HCT116 (cell line): Measurements from ENCODE around the gene OPTN. TPM values are rescaled to one million over a fixed set of nuclear protein-coding genes. Genes with fewer than 3 reads are reported as not detected.

Experiments used
- ATAC-seq: fragments of 200-7000 bp; cut with Tn5 transposase; 2 replicates; pipeline ENCODE4 v1.9.1; 2020; ENCODE audit warnings: mild to moderate bottlenecking, moderate library complexity
- BruUV-seq: library from RNA; stranded (reverse); fragments of 400-500 nt; replicated peaks from 2 replicates; lab custom pipeline; 2021; lab: Mats Ljungman, UMichigan
- CTCF ChIA-PET: fragments of 300-600 bp; sonication (Branson Sonifier 250); formaldehyde crosslinking; loops from one replicate; lab custom pipeline; 2021; ENCODE audit warnings: antibody characterized with exemption; lab: Charles Lee
- POLR2A ChIA-PET: fragments of 300-600, 350-600 bp; sonication (Branson Sonifier 250); formaldehyde crosslinking; loops from one replicate; lab custom pipeline; 2021; ENCODE audit warnings: antibody characterized with exemption; lab: Charles Lee
- RAD21 ChIA-PET, 2 experiments: fragments of 300-600 bp; sonication (Branson Sonifier 250); formaldehyde crosslinking; loops; one replicate each; lab custom pipeline; 2023; ENCODE audit warnings: low total read pairs in 2 of 2; ENCODE audit not compliant: uncharacterized antibody in 2 of 2, unreplicated experiment in 2 of 2, low non-redundant PET in 1 of 2; lab: Charles Lee
- DNase-seq: peaks from one replicate; pipeline ENCODE4 v3.0.0-alpha.2; 2010; ENCODE audit warnings: low read depth, low spot score
- H2AFZ ChIP-seq: fragments of 200-600 bp; shearing (Covaris generic), sonication (generic); 2 replicates; pipeline ENCODE4 v1.6.1; 2017; ENCODE audit warnings: low read depth, mixed run types, mixed read lengths, antibody characterized with exemption, low read length; ENCODE audit not compliant: poor library complexity, severe bottlenecking
- H3K27ac ChIP-seq: 2 replicates; pipeline ENCODE4 v1.5.1; 2012; ENCODE audit warnings: low read depth, low read length
- H3K27me3 ChIP-seq: fragments of 200-600 bp; sonication (generic); 2 replicates; pipeline ENCODE4 v1.6.1; 2016; ENCODE audit warnings: mixed run types, low read length, mixed read lengths; ENCODE audit not compliant: insufficient read depth
- H3K36me3 ChIP-seq, 2 experiments: fragments of 200-500 bp in 1 of 2; fragments of 200-600 bp in 1 of 2; sonication (Bioruptor generic) in 1 of 2; sonication (generic) in 1 of 2; 2 replicates each; pipeline versions ENCODE4 v1.5.1 to v1.6.1; 2014 to 2016; ENCODE audit warnings: low read length in 2 of 2, inconsistent platforms in 1 of 2, mixed read lengths in 1 of 2, mixed run types in 1 of 2; ENCODE audit not compliant: insufficient read depth in 2 of 2, control insufficient read depth in 1 of 2
- H3K4me1 ChIP-seq, 2 experiments: fragments of 200-600 bp in 1 of 2; sonication (generic) in 1 of 2; 2 replicates each; pipeline versions ENCODE4 v1.5.1 to v1.6.1; 2012 to 2017; ENCODE audit warnings: low read length in 2 of 2, inconsistent platforms in 1 of 2, mild to moderate bottlenecking in 1 of 2, mixed read lengths in 1 of 2, mixed run types in 1 of 2, moderate library complexity in 1 of 2; ENCODE audit not compliant: insufficient read depth in 2 of 2, control insufficient read depth in 1 of 2
- H3K4me2 ChIP-seq: fragments of 200-600 bp; sonication (generic); 2 replicates; pipeline ENCODE4 v1.6.1; 2017; ENCODE audit warnings: mixed run types, low read length, mixed read lengths
- H3K4me3 ChIP-seq, 2 experiments: fragments of 200-600 bp in 1 of 2; sonication (generic) in 1 of 2; replicated peaks in 1 of 2; 2 replicates each; pipeline ENCODE4 v1.5.1; 2011 to 2016; ENCODE audit warnings: low read length in 2 of 2, control low read depth in 1 of 2, low read depth in 1 of 2, mild to moderate bottlenecking in 1 of 2, mixed read lengths in 1 of 2, mixed run types in 1 of 2
- H3K79me2 ChIP-seq: fragments of 200-600 bp; sonication (generic); 2 replicates; pipeline ENCODE4 v1.6.1; 2017; ENCODE audit warnings: mild to moderate bottlenecking, mixed run types, low read length, moderate library complexity, mixed read lengths; ENCODE audit not compliant: insufficient read depth
- H3K9ac ChIP-seq: fragments of 200-600 bp; sonication (generic); 2 replicates; pipeline ENCODE4 v1.6.1; 2016; ENCODE audit warnings: low read length, mixed read lengths
- H3K9me2 ChIP-seq: fragments of 200-600 bp; sonication (generic), shearing (Covaris generic); 2 replicates; pipeline ENCODE4 v1.6.1; 2017; ENCODE audit warnings: mixed run types, mild to moderate bottlenecking, moderate library complexity; ENCODE audit not compliant: insufficient read depth
- H3K9me3 ChIP-seq, 2 experiments: fragments of 200-500 bp in 1 of 2; fragments of 200-600 bp in 1 of 2; sonication (Bioruptor generic) in 1 of 2; sonication (generic) in 1 of 2; 2 replicates each; pipeline ENCODE4 v1.6.1; 2014 to 2017; ENCODE audit warnings: low read length in 2 of 2, mixed read lengths in 2 of 2, inconsistent platforms in 1 of 2, low read depth in 1 of 2, mild to moderate bottlenecking in 1 of 2, mixed run types in 1 of 2, moderate library complexity in 1 of 2; ENCODE audit not compliant: control insufficient read depth in 1 of 2, insufficient read depth in 1 of 2
- H4K20me1 ChIP-seq: fragments of 200-600 bp; sonication (generic), shearing (Covaris generic); 2 replicates; pipeline ENCODE4 v1.6.1; 2017; ENCODE audit warnings: mixed run types, mild to moderate bottlenecking, moderate library complexity; ENCODE audit not compliant: insufficient read depth
- CBX3 ChIP-seq: IDR thresholded peaks from 2 replicates; pipeline ENCODE4 v1.6.1; 2012; ENCODE audit warnings: low read depth
- CEBPB ChIP-seq: IDR thresholded peaks from 2 replicates; pipeline ENCODE4 v1.6.1; 2012; ENCODE audit warnings: low read depth
- CTCF ChIP-seq, 3 experiments: fragments of 200-600 bp in 1 of 3; sonication (generic) in 1 of 3; IDR thresholded peaks in 2 of 3; conservative IDR thresholded peaks in 1 of 3; 2 replicates each; pipeline ENCODE4 v1.5.1; 2012 to 2017; ENCODE audit warnings: low read depth in 2 of 3, low read length in 2 of 3, antibody characterized with exemption in 1 of 3, borderline replicate concordance in 1 of 3, control low read depth in 1 of 3, mild to moderate bottlenecking in 1 of 3, mixed read lengths in 1 of 3, mixed run types in 1 of 3, moderate library complexity in 1 of 3; ENCODE audit not compliant: insufficient read depth in 1 of 3
- EGR1 ChIP-seq: IDR thresholded peaks from 2 replicates; pipeline ENCODE4 v1.6.1; 2012; ENCODE audit warnings: low read depth
- RAD21 ChIP-seq: IDR thresholded peaks from 2 replicates; pipeline ENCODE4 v1.6.1; 2012; ENCODE audit warnings: low read depth, mild to moderate bottlenecking
- intact Hi-C: fragments of 100-400 bp; cut with micrococcal nuclease; formaldehyde crosslinking; loops from 2 replicates; pipeline ENCODE4 v1.10.0; 2022
- total RNA-seq: library from RNA; stranded (reverse); gene quantifications from one replicate; pipeline ENCODE4 v1.2.1, GENCODE V29; 2021; ENCODE audit not compliant: unreplicated experiment

OPTN gene
- total RNA-seq, 1 experiment from 2014 or later, result 17.0 TPM

GRCh38 chr10:13054844-13055243 lies 45.1 kb upstream of the OPTN start (continued):
- TF ChIP-seq CEBPB (no peak), EGR1 (no peak), CTCF (IDR thresholded peaks at IDR 0.05 in 2 of 3, conservative IDR thresholded peaks at IDR 0.05 in 1 of 3; ENCODE audit: borderline replicate concordance in 1 of 3, insufficient read depth in 1 of 3, low read depth in 2 of 3, low read length in 2 of 3) (no peak)

GRCh38 chr10:13056456-13057077 lies 43.4 kb upstream of the OPTN start:
- H3K4me2 ChIP-seq, result no peak overlapping the region
- no peak overlapping the region for H3K9ac ChIP-seq
- POLR2A ChIA-PET, result no interaction called here
- H2AFZ ChIP-seq, result no peak overlapping the region
- RAD21 ChIA-PET, result interaction anchor here in 1 of 2 experiments (0.8 kb wide), 1 partner anchor 206 kb away, joined by 6 read pairs; no protein-coding TSS in a partner anchor
- H3K9me2 ChIP-seq, result no peaks in the 10 kb centered on the region
- no peaks in the 10 kb centered on the region for H3K4me1 ChIP-seq
- no TSS peak for BruUV-seq
- no peak for TF ChIP-seq CBX3
- peak; percentile 49 to 63 (median 56); a peak in 5 of 6 replicates for TF ChIP-seq CTCF (IDR thresholded peaks at IDR 0.05 in 2 of 3, conservative IDR thresholded peaks at IDR 0.05 in 1 of 3; ENCODE audit: borderline replicate concordance in 1 of 3, insufficient read depth in 1 of 3, low read depth in 2 of 3, low read length in 2 of 3)
- TF ChIP-seq RAD21, result peak; percentile 78
- DNase-seq, result no peak
- no peak overlapping the region for H3K27ac ChIP-seq
- H3K79me2 ChIP-seq, result no peaks in the 10 kb centered on the region
- no peaks in the 10 kb centered on the region for H3K9me3 ChIP-seq
- H4K20me1 ChIP-seq, result no peaks in the 10 kb centered on the region
- H3K4me3 ChIP-seq, result no peak overlapping the region
- CTCF ChIA-PET, result interaction anchor here (0.6 to 2.1 kb wide), 4 partner anchors 274 to 812 kb away, joined by 3 to 7 read pairs (median 4); no protein-coding TSS in a partner anchor
- ATAC-seq, result peak; percentile 83
- intact Hi-C loops, result loop anchor here (1.0 to 5.0 kb wide), 3 partner anchors 154 to 338 kb away; no protein-coding TSS in a partner anchor
- H3K27me3 ChIP-seq, result no peaks in the 10 kb centered on the region
- no peaks in the 10 kb centered on the region for H3K36me3 ChIP-seq
